ENCODE measurements around the gene ADNP2.

DNA sequence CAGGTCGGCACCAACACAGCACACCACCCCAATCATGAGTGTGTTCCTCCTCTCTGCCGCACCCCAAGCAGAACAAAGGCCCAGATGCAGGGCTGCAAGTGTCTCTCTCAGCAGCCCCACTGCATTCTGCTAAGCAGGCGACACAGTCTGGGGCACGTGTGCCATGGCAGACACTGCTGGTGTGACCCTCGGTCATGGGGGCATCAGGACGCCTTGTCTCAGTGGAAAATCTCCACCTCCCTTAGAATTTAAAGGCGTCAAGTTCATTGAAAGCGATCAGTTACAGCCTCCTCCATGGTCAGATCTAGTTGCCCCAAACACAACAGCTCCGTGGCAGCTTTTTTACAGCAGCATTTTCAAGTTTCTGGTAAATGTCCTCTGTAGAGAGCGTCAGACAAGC, 57.2 kb downstream of the ADNP2 start:
- TF ChIP-seq BCL11A (tag by site-specific recombination; IDR thresholded peaks at IDR 0.05; ENCODE audit: low read depth) (no peak), ZNF76 (tag by site-specific recombination; IDR thresholded peaks at IDR 0.05; ENCODE audit: borderline replicate concordance, low read depth) (no peak), ZNF366 (tag by site-specific recombination; conservative IDR thresholded peaks at IDR 0.05) (no peak)
- TF ChIP-seq, protein P1, sequence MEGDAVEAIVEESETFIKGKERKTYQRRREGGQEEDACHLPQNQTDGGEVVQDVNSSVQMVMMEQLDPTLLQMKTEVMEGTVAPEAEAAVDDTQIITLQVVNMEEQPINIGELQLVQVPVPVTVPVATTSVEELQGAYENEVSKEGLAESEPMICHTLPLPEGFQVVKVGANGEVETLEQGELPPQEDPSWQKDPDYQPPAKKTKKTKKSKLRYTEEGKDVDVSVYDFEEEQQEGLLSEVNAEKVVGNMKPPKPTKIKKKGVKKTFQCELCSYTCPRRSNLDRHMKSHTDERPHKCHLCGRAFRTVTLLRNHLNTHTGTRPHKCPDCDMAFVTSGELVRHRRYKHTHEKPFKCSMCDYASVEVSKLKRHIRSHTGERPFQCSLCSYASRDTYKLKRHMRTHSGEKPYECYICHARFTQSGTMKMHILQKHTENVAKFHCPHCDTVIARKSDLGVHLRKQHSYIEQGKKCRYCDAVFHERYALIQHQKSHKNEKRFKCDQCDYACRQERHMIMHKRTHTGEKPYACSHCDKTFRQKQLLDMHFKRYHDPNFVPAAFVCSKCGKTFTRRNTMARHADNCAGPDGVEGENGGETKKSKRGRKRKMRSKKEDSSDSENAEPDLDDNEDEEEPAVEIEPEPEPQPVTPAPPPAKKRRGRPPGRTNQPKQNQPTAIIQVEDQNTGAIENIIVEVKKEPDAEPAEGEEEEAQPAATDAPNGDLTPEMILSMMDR (tag by site-specific recombination; IDR thresholded peaks at IDR 0.05), result no peak
- TF ChIP-seq, protein P2, sequence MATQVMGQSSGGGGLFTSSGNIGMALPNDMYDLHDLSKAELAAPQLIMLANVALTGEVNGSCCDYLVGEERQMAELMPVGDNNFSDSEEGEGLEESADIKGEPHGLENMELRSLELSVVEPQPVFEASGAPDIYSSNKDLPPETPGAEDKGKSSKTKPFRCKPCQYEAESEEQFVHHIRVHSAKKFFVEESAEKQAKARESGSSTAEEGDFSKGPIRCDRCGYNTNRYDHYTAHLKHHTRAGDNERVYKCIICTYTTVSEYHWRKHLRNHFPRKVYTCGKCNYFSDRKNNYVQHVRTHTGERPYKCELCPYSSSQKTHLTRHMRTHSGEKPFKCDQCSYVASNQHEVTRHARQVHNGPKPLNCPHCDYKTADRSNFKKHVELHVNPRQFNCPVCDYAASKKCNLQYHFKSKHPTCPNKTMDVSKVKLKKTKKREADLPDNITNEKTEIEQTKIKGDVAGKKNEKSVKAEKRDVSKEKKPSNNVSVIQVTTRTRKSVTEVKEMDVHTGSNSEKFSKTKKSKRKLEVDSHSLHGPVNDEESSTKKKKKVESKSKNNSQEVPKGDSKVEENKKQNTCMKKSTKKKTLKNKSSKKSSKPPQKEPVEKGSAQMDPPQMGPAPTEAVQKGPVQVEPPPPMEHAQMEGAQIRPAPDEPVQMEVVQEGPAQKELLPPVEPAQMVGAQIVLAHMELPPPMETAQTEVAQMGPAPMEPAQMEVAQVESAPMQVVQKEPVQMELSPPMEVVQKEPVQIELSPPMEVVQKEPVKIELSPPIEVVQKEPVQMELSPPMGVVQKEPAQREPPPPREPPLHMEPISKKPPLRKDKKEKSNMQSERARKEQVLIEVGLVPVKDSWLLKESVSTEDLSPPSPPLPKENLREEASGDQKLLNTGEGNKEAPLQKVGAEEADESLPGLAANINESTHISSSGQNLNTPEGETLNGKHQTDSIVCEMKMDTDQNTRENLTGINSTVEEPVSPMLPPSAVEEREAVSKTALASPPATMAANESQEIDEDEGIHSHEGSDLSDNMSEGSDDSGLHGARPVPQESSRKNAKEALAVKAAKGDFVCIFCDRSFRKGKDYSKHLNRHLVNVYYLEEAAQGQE (tag by site-specific recombination; IDR thresholded peaks at IDR 0.05), result no peak
- TF ChIP-seq, protein P3, sequence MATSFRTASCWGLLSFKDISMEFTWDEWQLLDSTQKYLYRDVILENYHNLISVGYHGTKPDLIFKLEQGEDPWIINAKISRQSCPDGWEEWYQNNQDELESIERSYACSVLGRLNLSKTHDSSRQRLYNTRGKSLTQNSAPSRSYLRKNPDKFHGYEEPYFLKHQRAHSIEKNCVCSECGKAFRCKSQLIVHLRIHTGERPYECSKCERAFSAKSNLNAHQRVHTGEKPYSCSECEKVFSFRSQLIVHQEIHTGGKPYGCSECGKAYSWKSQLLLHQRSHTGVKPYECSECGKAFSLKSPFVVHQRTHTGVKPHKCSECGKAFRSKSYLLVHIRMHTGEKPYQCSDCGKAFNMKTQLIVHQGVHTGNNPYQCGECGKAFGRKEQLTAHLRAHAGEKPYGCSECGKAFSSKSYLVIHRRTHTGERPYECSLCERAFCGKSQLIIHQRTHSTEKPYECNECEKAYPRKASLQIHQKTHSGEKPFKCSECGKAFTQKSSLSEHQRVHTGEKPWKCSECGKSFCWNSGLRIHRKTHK (tag by site-specific recombination; IDR thresholded peaks at IDR 0.05), result no peak
- TF ChIP-seq, protein P4, sequence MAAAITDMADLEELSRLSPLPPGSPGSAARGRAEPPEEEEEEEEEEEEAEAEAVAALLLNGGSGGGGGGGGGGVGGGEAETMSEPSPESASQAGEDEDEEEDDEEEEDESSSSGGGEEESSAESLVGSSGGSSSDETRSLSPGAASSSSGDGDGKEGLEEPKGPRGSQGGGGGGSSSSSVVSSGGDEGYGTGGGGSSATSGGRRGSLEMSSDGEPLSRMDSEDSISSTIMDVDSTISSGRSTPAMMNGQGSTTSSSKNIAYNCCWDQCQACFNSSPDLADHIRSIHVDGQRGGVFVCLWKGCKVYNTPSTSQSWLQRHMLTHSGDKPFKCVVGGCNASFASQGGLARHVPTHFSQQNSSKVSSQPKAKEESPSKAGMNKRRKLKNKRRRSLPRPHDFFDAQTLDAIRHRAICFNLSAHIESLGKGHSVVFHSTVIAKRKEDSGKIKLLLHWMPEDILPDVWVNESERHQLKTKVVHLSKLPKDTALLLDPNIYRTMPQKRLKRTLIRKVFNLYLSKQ (tag by site-specific recombination; IDR thresholded peaks at IDR 0.05; ENCODE audit: borderline replicate concordance), result no peak

Data from HEK293 (cell line).